Transverse colon (tissue), 3 donors: ENCODE results near the gene PDE3B.

Experiments
- CTCF ChIP-seq, 5 experiments: fragments of 200-600 bp in 3 of 5; fragments of 450-650 bp in 2 of 5; sonication (generic) in 3 of 5; IDR thresholded peaks; 1 replicate in 2 of 5; 2 replicates in 3 of 5; pipeline ENCODE4 v1.5.1; 2016 to 2017; ENCODE audit warnings: antibody characterized with exemption in 5 of 5, inconsistent platforms in 3 of 5, mild to moderate bottlenecking in 2 of 5, moderate library complexity in 1 of 5
- EP300 ChIP-seq: sonication (generic); formaldehyde crosslinking; IDR thresholded peaks from one replicate; pipeline ENCODE4 v1.6.1; 2017; ENCODE audit warnings: antibody characterized with exemption, low read depth
- POLR2A ChIP-seq: fragments of 450-650 bp; IDR thresholded peaks from one replicate; pipeline ENCODE4 v1.6.1; 2016; ENCODE audit warnings: antibody characterized with exemption, mild to moderate bottlenecking, moderate library complexity

DNA sequence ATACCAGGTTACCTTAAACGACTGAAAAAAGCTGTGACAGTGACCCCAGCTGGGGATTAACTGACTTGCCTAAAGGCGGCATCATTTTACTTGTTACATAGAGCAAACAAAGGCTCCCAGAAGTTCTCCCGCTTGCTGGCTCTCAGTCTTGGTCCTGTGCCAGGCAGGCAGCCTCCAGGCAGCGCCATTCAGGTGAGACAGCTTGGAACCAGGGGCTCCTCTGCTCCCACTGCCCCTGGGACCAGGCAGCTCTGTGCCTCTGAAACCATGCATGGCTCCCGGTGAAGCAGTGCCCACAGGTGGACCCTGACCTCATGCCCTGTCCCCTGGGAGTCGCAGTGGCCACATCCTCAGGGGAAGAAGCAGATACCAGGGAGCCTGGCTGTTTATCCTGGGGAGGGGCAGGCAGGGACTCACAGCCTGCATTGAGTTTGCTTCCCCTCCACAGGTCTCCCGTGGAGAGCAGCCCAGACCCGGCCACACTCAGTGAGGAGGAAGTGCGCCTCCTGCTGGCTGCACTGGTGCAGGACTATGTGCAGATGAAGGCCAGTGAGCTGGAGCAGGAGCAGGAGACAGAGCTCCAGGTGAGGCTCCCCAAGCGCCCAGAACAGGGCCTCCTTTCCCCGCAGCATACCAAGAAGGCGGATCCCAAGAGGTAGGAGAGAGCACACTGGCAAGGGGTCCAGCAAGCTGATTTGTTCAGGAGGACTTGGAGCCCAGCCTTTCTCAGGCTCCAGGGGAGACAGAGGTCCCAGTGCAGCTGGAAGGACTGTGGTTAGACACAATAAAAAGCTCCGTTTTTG lies 264.0 kb downstream of the PDE3B start:
- TF ChIP-seq CTCF (IDR thresholded peaks at IDR 0.05) = peak; percentile 72 to 85 (median 82)
- no peak for TF ChIP-seq POLR2A
- TF ChIP-seq EP300 = no peak
